NT2/D1 (cell line): ENCODE measurements around the gene ATP6AP1.

Source experiments
- SUZ12 ChIP-seq: IDR thresholded peaks from 2 replicates; pipeline ENCODE4 v1.6.1; 2011; ENCODE audit not compliant: insufficient read length, insufficient read depth; ENCODE audit errors: extremely low read depth
- YY1 ChIP-seq: IDR thresholded peaks from 2 replicates; pipeline ENCODE4 v1.6.1; 2011; ENCODE audit not compliant: insufficient read length, insufficient read depth
- ZNF274 ChIP-seq: IDR thresholded peaks from 2 replicates; pipeline ENCODE4 v1.6.1; 2011; ENCODE audit warnings: mild to moderate bottlenecking, low read depth, low read length

DNA sequence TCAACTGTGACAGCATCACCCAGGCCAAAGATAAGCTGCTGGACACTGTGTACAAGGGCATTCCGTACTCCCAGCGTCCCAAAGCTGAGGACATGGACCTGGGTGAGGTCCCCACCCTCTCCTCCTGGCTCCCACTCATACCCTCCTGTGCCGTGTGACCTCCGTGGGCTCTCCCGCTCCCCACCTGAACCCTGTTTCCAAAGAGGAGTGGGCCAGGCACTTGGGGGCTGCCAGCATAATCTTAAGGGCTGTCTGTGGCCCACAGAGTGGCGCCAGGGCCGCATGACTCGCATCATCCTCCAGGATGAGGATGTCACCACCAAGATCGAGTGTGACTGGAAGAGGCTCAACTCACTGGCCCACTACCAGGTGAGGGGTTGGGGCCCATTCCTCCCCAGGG is 40.6 kb downstream of the ATP6AP1 start:
- TF ChIP-seq SUZ12 (no peak), ZNF274 (no peak), YY1 (no peak)
